PFSK-1 (cell line): ENCODE measurements around the gene ZBP1.

Experiments
- FOXP2 ChIP-seq: optimal IDR thresholded peaks from 2 replicates; pipeline ENCODE3; 2011; ENCODE audit warnings: borderline replicate concordance, control low read depth, inconsistent platforms; ENCODE audit not compliant: insufficient read depth; ENCODE audit errors: extremely low read length, extremely low read depth
- POLR2AphosphoS5 ChIP-seq: IDR thresholded peaks from 2 replicates; pipeline ENCODE4 v1.6.1; 2012; ENCODE audit warnings: low read depth, mild to moderate bottlenecking, control low read depth, low read length, moderate library complexity
- REST ChIP-seq, 2 experiments: IDR thresholded peaks; 2 replicates each; pipeline versions ENCODE4 v1.6.1 to v1.8.0; 2011 to 2012; ENCODE audit warnings: low read depth in 2 of 2, low read length in 2 of 2, control low read depth in 1 of 2, inconsistent platforms in 1 of 2, mild to moderate bottlenecking in 1 of 2, moderate library complexity in 1 of 2; ENCODE audit not compliant: insufficient read depth in 1 of 2
- SIN3A ChIP-seq: IDR thresholded peaks from 2 replicates; pipeline ENCODE4 v1.6.1; 2012; ENCODE audit warnings: mild to moderate bottlenecking, low read length, moderate library complexity, borderline replicate concordance; ENCODE audit not compliant: insufficient read depth
- TAF1 ChIP-seq: IDR thresholded peaks from 2 replicates; pipeline ENCODE4 v1.6.1; 2012; ENCODE audit warnings: low read length, control low read depth, borderline replicate concordance; ENCODE audit not compliant: insufficient read depth

The ZBP1 gene

GRCh38 chr20:57605878-57606277, 14.3 kb downstream of the ZBP1 start:
- TF ChIP-seq FOXP2 (no peak), REST (IDR thresholded peaks at IDR 0.05; ENCODE audit: insufficient read depth in 1 of 2, low read depth in 2 of 2, low read length in 2 of 2) (no peak)

GRCh38 chr20:57605045-57605444, 15.2 kb downstream of the ZBP1 start:
- no peak for TF ChIP-seq TAF1
- TF ChIP-seq REST (IDR thresholded peaks at IDR 0.05; ENCODE audit: insufficient read depth in 1 of 2, low read depth in 2 of 2, low read length in 2 of 2), result no peak
- TF ChIP-seq POLR2AphosphoS5, result no peak
- no peak for TF ChIP-seq SIN3A
- no peak for TF ChIP-seq FOXP2

GRCh38 chr20:57603120-57603519, 17.1 kb downstream of the ZBP1 start:
- TF ChIP-seq SIN3A, result no peak
- no peak for TF ChIP-seq FOXP2
- TF ChIP-seq POLR2AphosphoS5, result no peak

GRCh38 chr20:57601737-57602136, 18.5 kb downstream of the ZBP1 start:
- TF ChIP-seq POLR2AphosphoS5, result no peak
- no peak for TF ChIP-seq TAF1
- no peak for TF ChIP-seq FOXP2
- TF ChIP-seq REST (IDR thresholded peaks at IDR 0.05; ENCODE audit: insufficient read depth in 1 of 2, low read depth in 2 of 2, low read length in 2 of 2), result no peak
- no peak for TF ChIP-seq SIN3A

- TF ChIP-seq REST (IDR thresholded peaks at IDR 0.05; ENCODE audit: insufficient read depth in 1 of 2, low read depth in 2 of 2, low read length in 2 of 2) (no peak), FOXP2 (no peak), SIN3A (no peak), POLR2AphosphoS5 (no peak), TAF1 (no peak)
Observed at GRCh38 chr20:57601211-57601570, 19.0 kb downstream of the ZBP1 start.
